Adrenal gland (tissue), 12 donors: ENCODE measurements around the gene SMIM44. TPM values are rescaled to one million over a fixed set of nuclear protein-coding genes. Genes with fewer than 3 reads are reported as not detected.
A peak's percentile ranks its signal among the peaks of the same experiment; 100 is the strongest.

ENCODE experiments used
- DNase-seq, 7 donors: peaks; one replicate each; pipeline ENCODE4 v3.0.0-alpha.2; 2019 to 2020
- H3K27ac ChIP-seq, 5 donors: fragments of 200-600 bp; sonication (generic) in 4 of 5; 1 replicate in 3 of 5; 2 replicates in 2 of 5; pipeline versions ENCODE4 v1.5.1 to v1.8.0; 2016 to 2020; ENCODE audit warnings: mild to moderate bottlenecking in 1 of 5
- H3K27me3 ChIP-seq: fragments of 200-600 bp; 2 replicates; pipeline ENCODE4 v1.8.0; 2021
- H3K36me3 ChIP-seq, 2 donors: fragments of 200-600 bp; replicated peaks in 1 of 2; 1 replicate in 1 of 2; 2 replicates in 1 of 2; pipeline versions ENCODE4 v1.5.1 to v1.8.0; 2018 to 2022
- H3K4me1 ChIP-seq, 2 donors: fragments of 200-600 bp; replicated peaks in 1 of 2; 1 replicate in 1 of 2; 2 replicates in 1 of 2; pipeline versions ENCODE4 v1.5.1 to v1.8.0; 2018 to 2021
- H3K4me3 ChIP-seq, 4 donors: fragments of 200-600 bp; sonication (generic) in 3 of 4; one replicate each; pipeline ENCODE4 v1.5.1; 2016 to 2018
- H3K9me3 ChIP-seq, 3 donors: fragments of 200-600 bp; sonication (generic) in 1 of 3; replicated peaks in 1 of 3; 1 replicate in 2 of 3; 2 replicates in 1 of 3; pipeline versions ENCODE4 v1.5.1 to v1.8.0; 2016 to 2021
- POLR2A ChIP-seq, 2 donors: fragments of 450-650 bp; IDR thresholded peaks; one replicate each; pipeline ENCODE4 v1.6.1; 2017; ENCODE audit warnings: antibody characterized with exemption in 2 of 2, mild to moderate bottlenecking in 2 of 2, moderate library complexity in 1 of 2
- WGBS, 4 donors: extraction: QIAGEN DNeasy Blood & Tissue Kit in 2 of 4; methylation state at CpG; one replicate each; pipeline versions ENCODE4 v1.1.5 to v1.1.7; 2013 to 2017; 5-methylcytosine and 5-hydroxymethylcytosine counted together
- intact Hi-C, 2 donors: fragments of 100-400 bp; cut with DNase I; formaldehyde crosslinking; loops; one replicate each; pipeline versions ENCODE4 v1.14.1 to v1.15.0; 2022 to 2023
- polyA plus RNA-seq, 3 donors: library from polyadenylated mRNA; stranded (reverse); fragments of 200-250 nt in 2 of 3; fragments of 350-450 nt in 1 of 3; fragmentation: Illumina TruSeq in 1 of 3; extraction: RNeasy Lipid Tissue Mini Kit (QIAGEN cat#74804) in 1 of 3; gene quantifications; one replicate each; pipeline ENCODE4 v1.2.3, GENCODE V29; 2013 to 2014
- total RNA-seq, 9 donors: library from RNA; depleted of rRNA in 4 of 9; stranded (reverse); fragments of >200 nt in 4 of 9; fragments of 120-200 nt in 1 of 9; fragmentation: NEBNext Ultra II Directional in 1 of 9; extraction: Animal tissue kit (Norgen Biotek cat#: 25700) in 1 of 9; gene quantifications; one replicate each; pipeline versions ENCODE4 v1.1.0 to v1.2.4, GENCODE V29; 2013 to 2023
- TF ChIP-seq, protein P1 (sequence below), 6 experiments: fragments of 450-650 bp in 4 of 6; fragments of 200-600 bp in 2 of 6; sonication (generic) in 1 of 6; IDR thresholded peaks; 1 replicate in 5 of 6; 2 replicates in 1 of 6; pipeline versions ENCODE4 v1.5.1 to v1.8.0; 2016 to 2021; ENCODE audit warnings: antibody characterized with exemption in 6 of 6, mild to moderate bottlenecking in 2 of 6, moderate library complexity in 1 of 6
- donor health status: healthy with polysubstance abuse.
- donor health status: Bipolar disorder and iron deficiency.
- donor health status: DM: yes; HTN: yes; CAD: no.
- donor health status: DM: no; HTN: no; CAD: no.
- donor health status: DM: no; HTN: no; CAD: no.
- donor health status: DM: yes; HTN: yes; CAD: no.

The SMIM44 gene
- total and polyA plus RNA-seq, 12 donors: not detected

DNA sequence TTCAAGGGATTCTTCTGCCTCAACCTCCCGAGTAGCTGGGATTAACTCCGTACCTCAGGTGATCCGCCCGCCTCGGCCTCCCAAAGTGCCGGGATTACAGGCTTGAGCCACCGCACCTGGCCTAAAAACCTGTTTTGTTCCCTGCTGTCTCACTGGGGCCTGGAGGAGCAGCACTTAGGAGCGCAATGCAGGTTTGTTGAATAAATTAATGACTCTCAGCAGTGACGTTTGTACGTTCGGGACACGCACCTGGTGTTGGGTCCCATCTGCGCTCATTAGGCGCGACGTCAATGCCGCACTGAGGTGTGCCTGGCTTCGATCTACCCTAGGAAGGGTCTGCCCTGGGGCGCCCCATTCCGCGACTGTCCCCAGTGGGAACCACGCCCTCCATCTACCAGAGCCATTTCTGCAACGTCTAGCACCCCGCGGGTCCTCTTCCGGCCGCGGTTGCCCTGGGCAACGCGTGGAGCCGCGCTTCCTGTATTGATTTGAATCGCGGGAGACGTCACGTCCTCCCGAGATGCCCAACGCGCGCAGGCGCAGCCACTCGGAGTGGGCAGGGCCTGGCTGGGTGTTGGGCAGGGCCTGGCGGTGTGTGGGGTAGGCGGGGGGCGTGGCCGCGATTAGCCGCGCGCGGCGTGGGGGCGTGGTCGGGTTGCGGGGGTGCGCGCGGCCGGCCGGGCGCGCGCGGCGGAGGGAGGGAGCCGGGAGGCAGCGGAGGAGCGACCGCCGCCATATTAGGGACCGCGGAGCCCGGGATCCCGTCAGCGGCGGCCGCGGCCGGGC is 22.6 kb upstream of the SMIM44 start, which contains the start of gene FZR1:
TSS of gene FZR1 (plus strand) at position 714 of the 786 bp plus-strand sequence. CDS start 16,679 bp downstream, outside the sequence.
- no peaks in the 10 kb centered on the region for H3K9me3 ChIP-seq
- TF ChIP-seq POLR2A (IDR thresholded peaks at IDR 0.05): peak in 1 of 2 donors; percentile 91
- TF ChIP-seq, protein P1, sequence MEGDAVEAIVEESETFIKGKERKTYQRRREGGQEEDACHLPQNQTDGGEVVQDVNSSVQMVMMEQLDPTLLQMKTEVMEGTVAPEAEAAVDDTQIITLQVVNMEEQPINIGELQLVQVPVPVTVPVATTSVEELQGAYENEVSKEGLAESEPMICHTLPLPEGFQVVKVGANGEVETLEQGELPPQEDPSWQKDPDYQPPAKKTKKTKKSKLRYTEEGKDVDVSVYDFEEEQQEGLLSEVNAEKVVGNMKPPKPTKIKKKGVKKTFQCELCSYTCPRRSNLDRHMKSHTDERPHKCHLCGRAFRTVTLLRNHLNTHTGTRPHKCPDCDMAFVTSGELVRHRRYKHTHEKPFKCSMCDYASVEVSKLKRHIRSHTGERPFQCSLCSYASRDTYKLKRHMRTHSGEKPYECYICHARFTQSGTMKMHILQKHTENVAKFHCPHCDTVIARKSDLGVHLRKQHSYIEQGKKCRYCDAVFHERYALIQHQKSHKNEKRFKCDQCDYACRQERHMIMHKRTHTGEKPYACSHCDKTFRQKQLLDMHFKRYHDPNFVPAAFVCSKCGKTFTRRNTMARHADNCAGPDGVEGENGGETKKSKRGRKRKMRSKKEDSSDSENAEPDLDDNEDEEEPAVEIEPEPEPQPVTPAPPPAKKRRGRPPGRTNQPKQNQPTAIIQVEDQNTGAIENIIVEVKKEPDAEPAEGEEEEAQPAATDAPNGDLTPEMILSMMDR (IDR thresholded peaks at IDR 0.05): no peak
- H3K4me3 ChIP-seq: peak within 1 kb of the TSS; percentile 54 to 99 (median 66)
- H3K27me3 ChIP-seq: no peaks in the 10 kb centered on the region
- H3K4me1 ChIP-seq: peaks cover 27 to 41% of the 10 kb centered on the region in 2 donors
- peak; percentile 98 to 100 (median 99) for DNase-seq
- intact Hi-C loops: no loop called here
- H3K36me3 ChIP-seq: peaks cover 0 to 11% of the 10 kb centered on the region in 2 donors
- 1 to 6% (median 2%) methylated on average over 21 to 78 of the region's 79 CpGs for WGBS, 4 donors
- peak within 1 kb of the TSS in 4 of 5 donors; percentile 76 to 97 (median 92) for H3K27ac ChIP-seq

DNA sequence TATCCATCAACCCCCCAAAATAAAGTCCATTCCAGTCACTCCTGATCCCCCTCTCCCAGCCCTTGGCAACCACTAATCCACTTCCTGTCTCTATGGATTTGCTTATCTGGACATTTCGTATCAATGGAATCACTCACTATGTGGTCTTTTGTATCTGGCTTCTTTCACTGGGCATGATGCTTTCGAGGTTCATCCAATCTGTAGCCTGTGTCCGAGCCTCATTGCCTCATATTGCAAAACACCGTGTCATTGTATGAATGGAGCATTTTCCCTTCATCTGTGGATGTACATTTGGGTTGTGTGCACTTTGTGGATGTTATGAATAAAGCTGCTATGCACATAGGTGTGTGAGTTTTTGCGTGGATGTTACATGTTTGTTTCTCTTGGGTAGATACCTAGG is 21.5 kb upstream of the SMIM44 start:
- Histone ChIP-seq H3K36me3 (peaks cover 0 to 4% of the 10 kb centered on the region in 2 donors), H3K4me1 (peaks cover 29 to 39% of the 10 kb centered on the region in 2 donors), H3K4me3 (no peak overlapping the region), H3K9me3 (no peaks in the 10 kb centered on the region), H3K27ac (peak overlapping the region in 1 of 5 donors; percentile 22), H3K27me3 (no peaks in the 10 kb centered on the region)
- WGBS, 4 donors: 79 to 85% (median 83%) methylated on average over 5 of the region's 5 CpGs
- DNase-seq: no peak
- no peak for TF ChIP-seq POLR2A (IDR thresholded peaks at IDR 0.05)
- TF ChIP-seq, protein P1 (IDR thresholded peaks at IDR 0.05): no peak
- intact Hi-C loops: no loop called here

DNA sequence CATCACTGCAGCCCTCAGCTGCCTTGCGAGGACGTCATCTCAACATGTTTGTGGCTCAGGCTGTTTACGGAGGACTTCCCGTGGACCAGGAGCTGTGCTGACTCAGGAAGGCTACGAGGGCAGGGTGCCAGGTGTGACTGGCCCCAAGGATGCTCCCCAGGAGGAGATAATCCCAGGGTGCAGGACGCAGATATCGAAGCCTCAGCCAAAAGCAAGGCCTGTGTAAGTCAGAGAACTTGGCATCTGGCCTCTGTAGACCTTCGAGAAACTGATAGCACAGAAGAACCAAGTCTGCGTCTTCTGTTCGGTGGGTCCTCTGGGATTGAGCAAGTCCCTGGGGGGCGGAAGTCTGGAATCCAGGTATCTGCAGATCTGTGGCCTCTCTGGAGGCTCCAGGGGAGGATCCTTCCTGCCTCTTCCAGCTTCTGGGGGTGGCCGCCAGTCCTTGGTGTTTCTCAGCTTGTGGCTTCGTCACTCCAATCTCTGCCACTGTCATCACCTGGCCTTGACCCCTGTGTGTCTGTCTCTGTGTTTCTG is 19.9 kb upstream of the SMIM44 start:
- Histone ChIP-seq H3K4me3 (no peak overlapping the region), H3K27me3 (no peaks in the 10 kb centered on the region), H3K36me3 (no peaks in the 10 kb centered on the region), H3K27ac (peak overlapping the region; percentile 44 to 86 (median 66)), H3K4me1 (peaks cover 30 to 38% of the 10 kb centered on the region in 2 donors), H3K9me3 (no peaks in the 10 kb centered on the region)
- peak; percentile 85 to 95 (median 92) for DNase-seq
- 38 to 48% (median 41%) methylated on average over 8 to 13 of the region's 13 CpGs for WGBS, 4 donors
- intact Hi-C loops: no loop called here
- TF ChIP-seq, protein P1 (IDR thresholded peaks at IDR 0.05): no peak
- TF ChIP-seq POLR2A (IDR thresholded peaks at IDR 0.05): no peak

DNA sequence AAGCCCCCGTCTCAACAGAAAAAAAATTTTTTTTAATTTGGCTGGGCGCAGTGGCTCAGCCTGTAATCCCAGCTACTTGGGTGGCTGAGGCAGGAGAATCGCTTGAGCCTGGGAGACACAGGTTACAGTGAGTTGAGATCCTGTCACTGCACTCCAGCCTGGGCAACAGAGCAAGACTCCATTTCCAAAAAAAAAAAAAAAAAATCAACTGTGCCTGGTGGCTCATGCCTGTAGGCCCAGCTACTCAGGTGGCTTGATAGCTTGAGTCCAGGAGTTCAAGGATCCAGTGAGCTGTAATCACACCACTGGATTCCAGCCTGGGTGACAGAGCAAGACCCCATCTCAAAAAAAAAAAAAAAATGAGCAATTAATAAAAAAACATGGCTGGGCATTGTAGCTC is 18.5 kb upstream of the SMIM44 start:
- intact Hi-C loops: no loop called here
- Histone ChIP-seq H3K9me3 (no peaks in the 10 kb centered on the region), H3K27me3 (no peaks in the 10 kb centered on the region), H3K4me1 (peaks cover 20 to 31% of the 10 kb centered on the region in 2 donors), H3K4me3 (no peak overlapping the region), H3K27ac (peak overlapping the region in 1 of 5 donors; percentile 86), H3K36me3 (no peaks in the 10 kb centered on the region)
- DNase-seq: no peak
- 81 to 93% (median 86%) methylated on average over 3 of the region's 3 CpGs for WGBS, 4 donors
- TF ChIP-seq, protein P1 (IDR thresholded peaks at IDR 0.05): no peak
- no peak for TF ChIP-seq POLR2A (IDR thresholded peaks at IDR 0.05)
